HG02678 (cell line): ENCODE results near the gene ARMH3.
A peak's percentile ranks its signal among the peaks of the same experiment; 100 is the strongest.

ENCODE experiments used
- ATAC-seq: cut with Tn5 transposase; IDR thresholded peaks from one replicate; pipeline ENCODE4 v1.9.1; 2021; ENCODE audit warnings: mild to moderate bottlenecking, moderate library complexity; ENCODE audit not compliant: unreplicated experiment

The ARMH3 gene

DNA sequence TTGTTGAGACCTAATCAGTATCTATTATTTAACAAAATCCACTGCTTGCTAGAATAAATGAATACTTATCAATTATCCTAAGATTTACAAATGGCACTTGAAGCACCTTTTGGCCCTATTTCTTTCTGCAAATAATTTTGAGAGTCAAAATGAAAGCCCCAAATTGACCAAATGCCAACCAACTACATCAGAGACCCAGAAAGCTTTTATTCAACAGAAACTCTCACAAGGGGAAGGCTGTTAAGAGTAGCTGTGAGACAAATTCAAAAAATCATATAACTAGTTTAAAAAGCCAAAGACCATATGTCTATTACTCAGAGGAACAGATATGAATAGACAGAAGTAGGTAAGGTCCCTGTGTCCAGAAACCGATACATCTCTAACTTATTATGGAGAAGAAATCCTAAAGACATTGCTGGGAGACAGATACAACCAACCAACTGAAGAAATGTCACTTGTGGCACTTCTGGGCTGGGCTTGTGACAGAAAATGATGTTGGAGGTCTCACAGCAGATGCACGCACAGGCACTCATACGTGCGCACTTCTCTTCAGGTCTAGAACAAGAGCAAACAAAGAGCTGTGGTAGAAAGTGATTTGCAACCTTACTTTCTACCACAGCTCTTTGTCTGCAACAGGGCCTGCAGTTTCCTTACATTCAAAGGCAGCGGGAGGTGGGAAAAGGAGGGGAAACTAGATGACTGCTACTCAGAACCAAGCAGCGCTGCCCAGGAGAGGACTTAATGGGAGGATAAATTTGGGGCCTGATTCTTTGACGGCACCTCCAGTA, 153.7 kb downstream of the ARMH3 start:
- no peak for ATAC-seq

GRCh38 chr10:101901340-101901739, 154.6 kb downstream of the ARMH3 start:
- ATAC-seq, result peak; percentile 67

GRCh38 chr10:101897633-101898032, 158.3 kb downstream of the ARMH3 start:
- no peak for ATAC-seq

GRCh38 chr10:101896225-101896877, 159.6 kb downstream of the ARMH3 start:
- no peak for ATAC-seq

DNA sequence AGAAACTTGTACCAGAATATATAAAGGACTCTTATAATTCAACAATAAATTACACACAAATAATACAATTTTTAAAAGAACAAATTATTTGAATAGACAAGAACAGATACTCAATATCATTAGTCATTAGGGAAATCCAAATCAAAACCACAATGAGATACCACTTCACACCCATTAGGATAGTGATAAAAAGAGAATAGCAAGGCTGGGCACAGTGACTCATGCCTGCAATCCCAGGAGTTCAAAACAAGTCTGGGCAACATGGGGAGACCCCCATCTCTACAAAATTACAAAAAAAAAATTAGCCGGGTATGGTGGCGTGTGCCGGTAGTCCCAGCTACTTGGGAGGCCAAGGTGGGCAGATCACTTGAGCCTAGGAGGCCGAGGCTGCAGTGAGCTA, 160.2 kb downstream of the ARMH3 start:
- no peak for ATAC-seq

DNA sequence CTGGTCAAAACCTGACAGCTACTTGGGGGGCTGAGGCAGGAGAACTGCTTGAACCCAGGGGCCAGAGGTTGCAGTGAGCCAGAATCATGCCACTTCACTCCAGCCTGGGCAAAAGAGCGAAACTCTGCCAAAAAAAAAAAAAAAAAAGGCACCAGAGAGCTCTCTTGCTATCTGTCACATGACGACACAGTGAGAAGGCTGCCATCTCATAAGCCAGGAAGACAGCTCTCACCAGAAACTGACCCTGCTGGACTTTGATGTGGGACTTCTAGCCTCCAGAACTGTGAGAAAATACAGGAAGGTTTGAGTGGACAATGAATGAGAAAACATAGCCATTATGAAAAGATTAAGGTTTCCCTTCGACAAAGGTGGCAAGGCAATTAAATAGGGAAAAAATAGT, 161.2 kb downstream of the ARMH3 start:
- no peak for ATAC-seq

GRCh38 chr10:101894266-101894665, 161.7 kb downstream of the ARMH3 start:
- ATAC-seq, result no peak

- ATAC-seq, result no peak
Observed at GRCh38 chr10:101893510-101894120, 162.4 kb downstream of the ARMH3 start.

DNA sequence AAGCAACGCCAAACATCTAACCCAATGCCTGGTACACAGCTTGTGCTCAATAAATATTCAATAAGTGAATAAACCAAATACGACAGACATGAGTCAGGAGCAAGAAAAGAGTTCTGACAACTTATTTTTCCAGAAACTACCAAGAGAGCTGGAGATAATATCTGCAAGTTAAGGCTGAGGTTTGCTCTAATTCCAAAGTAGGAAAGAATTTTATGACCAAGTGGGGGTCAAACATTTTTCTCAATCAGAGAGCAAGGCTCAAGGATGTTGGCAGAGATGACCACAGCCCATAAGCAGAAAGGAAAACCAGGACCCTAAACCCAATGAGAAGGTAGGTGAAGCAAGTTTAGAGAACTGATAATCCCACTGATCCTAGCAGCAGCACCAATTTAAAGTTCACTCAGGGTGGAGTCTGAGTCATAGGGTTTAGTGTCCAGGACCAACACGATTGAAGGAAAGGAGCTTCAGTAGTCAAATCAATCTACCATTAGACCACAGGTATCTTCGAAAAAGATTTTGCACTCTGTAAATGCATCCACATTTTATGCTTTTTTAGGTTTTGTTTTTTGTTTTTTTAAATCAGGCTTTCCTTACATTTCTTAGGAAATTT, 163.1 kb downstream of the ARMH3 start:
- no peak for ATAC-seq

DNA sequence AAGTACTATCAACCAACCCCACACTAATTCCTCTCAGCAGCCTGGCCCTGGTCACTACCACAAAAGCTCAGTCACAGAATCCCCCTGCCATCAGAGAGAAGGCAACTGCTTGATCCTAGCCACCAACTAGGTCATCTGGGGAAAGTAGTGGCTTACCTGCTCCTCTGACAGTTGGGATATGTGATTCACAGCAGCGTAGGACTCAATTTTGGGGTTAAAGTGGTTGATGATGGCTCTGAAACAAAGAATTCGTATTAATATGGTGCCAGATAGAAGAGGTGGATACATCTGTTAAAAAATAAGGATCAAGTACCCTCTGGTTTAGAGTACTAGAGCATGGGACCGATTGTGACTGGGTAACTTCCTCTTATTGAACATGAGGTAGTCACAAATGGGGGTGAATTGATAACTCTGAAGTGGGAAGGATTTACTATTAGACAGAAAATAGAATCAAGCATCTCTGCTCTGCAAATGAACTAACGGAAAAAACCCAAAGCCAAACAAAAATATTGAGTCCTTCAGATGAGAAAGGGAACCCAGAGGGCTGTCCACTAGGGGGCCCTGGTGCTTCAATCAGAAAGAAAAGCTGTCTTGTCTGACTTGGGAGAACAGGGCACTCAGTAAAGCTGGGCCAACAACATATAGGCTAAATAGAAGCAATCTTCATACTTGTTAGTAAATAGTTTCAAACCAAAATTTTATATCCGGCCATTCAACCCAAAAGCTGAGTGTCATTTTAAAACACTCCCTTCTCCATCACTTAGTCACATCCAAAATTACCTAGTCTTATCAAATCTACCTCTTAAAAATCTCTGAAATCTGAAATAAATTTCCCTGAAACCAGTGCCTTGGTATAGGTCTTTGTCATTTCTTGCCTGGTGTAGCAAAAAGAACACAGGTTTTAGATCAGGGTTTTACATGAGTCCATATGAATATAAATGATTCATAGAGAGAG, 166.4 kb downstream of the ARMH3 start:
- ATAC-seq, result no peak

DNA sequence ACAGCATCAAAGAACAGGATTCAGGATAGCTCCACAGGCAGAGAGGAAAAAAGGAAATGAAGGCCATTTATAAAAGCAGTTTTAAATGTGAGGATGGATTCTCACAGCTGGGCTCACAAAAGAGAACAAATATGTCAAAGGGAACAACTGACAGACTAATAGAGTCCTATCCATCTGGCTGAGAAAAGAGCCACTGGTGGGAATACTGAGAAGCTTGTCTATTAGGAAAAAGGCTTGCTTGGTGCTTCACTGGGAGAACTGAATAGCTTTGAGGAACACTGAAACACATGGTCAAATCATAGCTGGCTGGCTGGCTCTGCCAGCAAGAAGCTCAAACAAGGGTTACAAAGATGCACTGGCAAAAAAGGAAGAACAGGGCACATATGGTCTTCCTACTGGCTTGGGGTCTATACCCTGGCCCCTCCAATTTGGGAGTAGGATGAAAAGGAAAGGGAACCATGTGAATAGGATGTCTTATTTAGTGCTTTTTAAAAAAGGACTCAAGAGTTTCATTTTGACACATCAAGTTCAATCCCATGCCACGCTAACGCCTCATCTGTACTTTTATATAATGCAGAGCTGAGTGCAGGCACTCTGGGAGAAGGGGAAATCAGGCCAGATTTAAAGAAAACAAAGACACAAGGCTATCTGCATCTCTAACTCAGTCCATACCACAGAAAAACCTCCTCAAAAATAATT, 167.6 kb downstream of the ARMH3 start:
- ATAC-seq, result no peak

DNA sequence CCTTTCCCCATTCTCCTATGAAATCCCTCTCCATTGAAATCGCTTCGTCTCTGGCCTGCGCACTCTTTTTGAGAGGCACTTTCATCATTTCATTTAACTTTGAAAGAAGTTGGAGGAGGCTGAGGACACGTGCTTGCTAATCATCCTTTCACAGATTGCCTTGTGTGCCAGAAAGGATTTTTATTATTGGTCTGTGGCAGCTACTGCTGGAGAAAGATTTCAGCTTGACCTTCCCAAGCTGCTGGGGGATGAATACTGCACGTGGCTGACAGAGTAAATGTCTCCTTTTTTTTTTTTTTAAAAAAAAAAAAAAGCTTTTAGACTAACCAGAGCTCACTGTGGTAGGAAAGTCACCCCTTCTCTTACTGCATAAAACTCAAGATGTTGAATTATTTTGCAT, 168.2 kb downstream of the ARMH3 start:
- no peak for ATAC-seq

DNA sequence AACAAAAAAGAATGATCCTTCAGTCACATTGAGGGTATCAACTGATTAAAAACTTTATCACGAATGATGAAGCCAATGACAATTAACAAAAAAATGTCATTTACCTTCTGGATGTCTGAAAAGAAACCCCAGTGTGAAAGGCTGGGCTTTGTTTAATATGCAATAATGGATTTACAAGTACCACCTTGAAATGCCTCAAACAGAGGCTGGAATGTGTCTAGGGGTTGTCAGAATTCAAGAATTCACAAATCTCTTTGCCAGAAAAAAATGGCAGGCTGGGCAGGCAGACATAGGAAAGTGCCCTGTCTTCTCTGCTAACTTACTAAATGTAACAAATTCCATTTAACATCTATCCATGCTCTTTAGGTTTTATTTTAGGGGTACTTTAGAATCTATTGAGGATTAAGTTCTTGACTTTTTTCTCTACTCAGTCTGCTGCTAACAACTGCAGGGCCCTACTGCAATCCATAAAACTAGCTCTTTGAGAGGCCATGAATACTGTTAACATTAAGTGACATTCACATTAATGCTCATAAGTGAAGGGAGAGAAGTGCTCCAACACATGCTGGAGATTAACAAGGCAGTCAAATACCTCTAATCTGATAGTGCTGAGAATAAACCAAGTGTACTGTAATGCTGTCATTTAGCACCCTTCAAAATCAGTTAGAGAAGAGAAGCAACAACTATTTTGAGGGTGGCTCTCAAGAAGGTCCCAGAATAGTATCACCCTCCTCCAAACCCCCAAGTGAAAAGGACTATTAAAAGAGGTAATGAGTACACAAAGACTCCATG, 169.3 kb downstream of the ARMH3 start:
- ATAC-seq, result no peak

GRCh38 chr10:101881036-101881774, 174.8 kb downstream of the ARMH3 start:
- ATAC-seq, result no peak

DNA sequence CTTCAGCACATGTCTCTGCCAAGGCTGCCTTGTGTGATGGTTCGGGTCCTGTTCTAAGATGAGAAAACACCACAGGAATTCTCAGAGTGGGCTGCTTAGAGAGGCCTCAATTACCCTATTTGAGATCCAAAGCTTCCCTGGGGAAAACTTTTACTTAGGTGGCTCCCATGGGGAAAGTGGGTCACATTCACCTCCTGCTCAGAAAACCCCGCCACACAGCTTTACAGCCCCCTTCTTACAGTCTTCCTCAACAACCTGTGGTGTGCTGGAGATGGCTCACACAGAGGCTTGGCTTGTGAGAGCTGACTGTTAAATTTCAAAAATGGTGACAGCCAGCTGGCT, 175.8 kb downstream of the ARMH3 start:
- ATAC-seq, result no peak

DNA sequence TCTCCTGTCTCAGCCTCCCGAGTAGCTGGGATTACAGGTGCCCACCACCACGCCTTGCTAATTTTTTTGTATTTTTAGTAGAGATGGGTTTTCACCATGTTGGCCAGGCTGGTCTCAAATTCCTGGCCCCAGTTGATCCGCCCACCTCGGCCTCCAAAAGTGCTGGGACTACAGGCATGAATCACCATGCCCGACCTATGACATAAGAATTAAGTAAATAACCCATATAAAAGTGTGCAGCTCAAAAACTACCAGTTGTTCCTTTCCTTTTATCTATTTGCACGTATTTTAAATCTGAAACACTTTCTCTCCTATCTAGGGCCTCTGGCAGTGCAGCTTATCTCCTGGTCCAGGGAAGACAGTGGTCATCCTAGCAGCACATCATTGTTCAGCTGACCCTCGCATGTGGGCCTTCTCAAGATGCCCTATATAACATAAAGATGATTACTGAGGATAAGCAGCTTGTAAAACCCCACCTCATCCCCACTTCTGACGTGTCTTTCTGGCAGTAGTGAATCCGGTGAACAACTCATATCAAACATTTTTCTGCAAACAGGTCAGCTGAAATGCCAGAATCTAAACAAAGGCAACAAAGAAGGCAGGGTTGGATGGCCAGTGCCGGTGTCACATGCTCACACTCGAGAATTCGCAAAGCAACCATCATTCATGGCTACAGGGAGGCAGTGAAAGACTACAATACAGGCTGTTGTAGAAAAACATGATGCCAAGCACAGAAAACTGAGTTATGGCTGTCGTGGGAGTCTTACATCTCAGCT, 176.3 kb downstream of the ARMH3 start:
- ATAC-seq, result no peak

GRCh38 chr10:101878869-101879268, 177.1 kb downstream of the ARMH3 start:
- no peak for ATAC-seq
